ENCODE data around the gene PPIE.

GRCh38 chr1:39696448-39696847 lies 42.2 kb upstream of the PPIE start:
- no peak for TF ChIP-seq CTCF (IDR thresholded peaks at IDR 0.05 in 8 of 11, conservative IDR thresholded peaks at IDR 0.05 in 3 of 11)
- TF ChIP-seq POLR2A (IDR thresholded peaks at IDR 0.05) = no peak

All from spleen (tissue), 7 donors.